IMR-90 (cell line): ENCODE results near the gene IL10. TPM values are rescaled to one million over a fixed set of nuclear protein-coding genes. Genes with fewer than 3 reads are reported as not detected.
A peak's percentile ranks its signal among the peaks of the same experiment; 100 is the strongest.

ENCODE experiments used
- ATAC-seq: fragments of 200-7000 bp; cut with Tn5 transposase; 2 replicates; pipeline ENCODE4 v1.9.1; 2020; ENCODE audit warnings: low read depth, mild to moderate bottlenecking, moderate library complexity
- BruUV-seq: library from RNA; stranded (reverse); fragments of 400-500 nt; replicated peaks from 2 replicates; lab custom pipeline; 2021; lab: Mats Ljungman, UMichigan
- CTCF ChIA-PET: fragments of 300-600 bp; formaldehyde crosslinking; extraction: SDS; loops from one replicate; lab custom pipeline; 2021; ENCODE audit warnings: antibody characterized with exemption; lab: Yijun Ruan, JAX
- POLR2A ChIA-PET: fragments of 300-600 bp; sonication (Branson Sonifier 250); formaldehyde crosslinking; loops from one replicate; lab custom pipeline; 2022; ENCODE audit warnings: antibody characterized with exemption; ENCODE audit not compliant: unreplicated experiment; lab: Charles Lee
- DNase-seq: peaks from one replicate; pipeline ENCODE4 v3.0.0; 2013
- H2AFZ ChIP-seq: replicated peaks from 2 replicates; pipeline ENCODE3; 2013; ENCODE audit warnings: low read length, mild to moderate bottlenecking; ENCODE audit not compliant: poor library complexity
- H2AK5ac ChIP-seq: 2 replicates; pipeline ENCODE4 v1.6.1; 2013; ENCODE audit warnings: low read depth, low read length, inconsistent platforms
- H2AK9ac ChIP-seq: replicated peaks from 2 replicates; pipeline ENCODE3; 2013; ENCODE audit warnings: mild to moderate bottlenecking, low read depth, low read length, moderate library complexity; ENCODE audit not compliant: poor library complexity
- H2BK120ac ChIP-seq: 2 replicates; pipeline ENCODE4 v1.6.1; 2013; ENCODE audit warnings: low read depth, low read length, inconsistent platforms
- H2BK15ac ChIP-seq: 3 replicates; pipeline ENCODE4 v1.6.1; 2013; ENCODE audit warnings: low read depth, low read length, inconsistent platforms
- H2BK20ac ChIP-seq: 2 replicates; pipeline ENCODE4 v1.6.1; 2013; ENCODE audit warnings: low read depth, mild to moderate bottlenecking, inconsistent platforms, low read length, moderate library complexity
- H2BK5ac ChIP-seq: 2 replicates; pipeline ENCODE4 v1.6.1; 2013; ENCODE audit warnings: mild to moderate bottlenecking, low read depth, low read length, inconsistent platforms; ENCODE audit not compliant: poor library complexity, severe bottlenecking
- H3K14ac ChIP-seq: replicated peaks from 2 replicates; pipeline ENCODE4 v1.6.1; 2013; ENCODE audit warnings: low read depth, low read length, inconsistent platforms
- H3K18ac ChIP-seq: 2 replicates; pipeline ENCODE4 v1.6.1; 2013; ENCODE audit warnings: low read depth, low read length, control low read depth
- H3K23ac ChIP-seq: 2 replicates; pipeline ENCODE4 v1.6.1; 2013; ENCODE audit warnings: low read depth, low read length, inconsistent platforms
- H3K27ac ChIP-seq: 2 replicates; pipeline ENCODE4 v1.5.1; 2013; ENCODE audit warnings: mild to moderate bottlenecking, control low read depth, low read length; ENCODE audit not compliant: insufficient read depth
- H3K27me3 ChIP-seq: 2 replicates; pipeline ENCODE4 v1.6.1; 2013; ENCODE audit warnings: low read length; ENCODE audit not compliant: control insufficient read depth, insufficient read depth
- H3K36me3 ChIP-seq: 2 replicates; pipeline ENCODE4 v1.6.1; 2013; ENCODE audit warnings: low read length, mixed read lengths; ENCODE audit not compliant: control insufficient read depth, insufficient read depth
- H3K4ac ChIP-seq: 2 replicates; pipeline ENCODE4 v1.6.1; 2013; ENCODE audit warnings: low read depth, low read length, inconsistent platforms
- H3K4me1 ChIP-seq: 2 replicates; pipeline ENCODE4 v1.6.1; 2013; ENCODE audit warnings: low read length, mixed read lengths; ENCODE audit not compliant: control insufficient read depth, insufficient read depth
- H3K4me2 ChIP-seq: 2 replicates; pipeline ENCODE4 v1.6.1; 2013; ENCODE audit warnings: low read depth, mild to moderate bottlenecking, control low read depth, low read length, moderate library complexity
- H3K4me3 ChIP-seq: 2 replicates; pipeline ENCODE4 v1.5.1; 2013; ENCODE audit warnings: low read depth, mild to moderate bottlenecking, control low read depth, low read length, moderate library complexity; ENCODE audit not compliant: insufficient read depth
- H3K56ac ChIP-seq: 2 replicates; pipeline ENCODE4 v1.6.1; 2013; ENCODE audit warnings: low read length, inconsistent platforms; ENCODE audit not compliant: insufficient read depth; ENCODE audit errors: extremely low read depth
- H3K79me1 ChIP-seq, 2 experiments: 2 replicates each; pipeline ENCODE4 v1.6.1; 2013; ENCODE audit warnings: low read length in 2 of 2, inconsistent platforms in 1 of 2, low read depth in 1 of 2
- H3K9ac ChIP-seq: 2 replicates; pipeline ENCODE4 v1.6.1; 2013; ENCODE audit warnings: low read depth, low read length, control low read depth
- H3K9me1 ChIP-seq: 2 replicates; pipeline ENCODE4 v1.6.1; 2013; ENCODE audit warnings: low read length, inconsistent platforms; ENCODE audit not compliant: insufficient read depth
- H3K9me3 ChIP-seq: 2 replicates; pipeline ENCODE4 v1.6.1; 2013; ENCODE audit warnings: low read length; ENCODE audit not compliant: control insufficient read depth, insufficient read depth
- H4K20me1 ChIP-seq: 2 replicates; pipeline ENCODE4 v1.6.1; 2013; ENCODE audit warnings: low read length, inconsistent platforms; ENCODE audit not compliant: insufficient read depth
- H4K5ac ChIP-seq: 2 replicates; pipeline ENCODE4 v1.6.1; 2013; ENCODE audit warnings: mild to moderate bottlenecking, low read depth, low read length, control low read depth
- H4K8ac ChIP-seq, 2 experiments: 2 replicates each; pipeline ENCODE4 v1.6.1; 2013; ENCODE audit warnings: low read depth in 2 of 2, low read length in 2 of 2, control low read depth in 1 of 2, inconsistent platforms in 1 of 2
- H4K91ac ChIP-seq: 2 replicates; pipeline ENCODE4 v1.6.1; 2013; ENCODE audit warnings: low read depth, low read length, inconsistent platforms; ENCODE audit not compliant: insufficient read depth
- BHLHE40 ChIP-seq: fragments of 150-350 bp; IDR thresholded peaks from 2 replicates; pipeline ENCODE4 v1.6.1; 2016; ENCODE audit warnings: mild to moderate bottlenecking, low read depth, low read length
- CEBPB ChIP-seq: IDR thresholded peaks from 2 replicates; pipeline ENCODE4 v1.6.1; 2012; ENCODE audit warnings: low read depth, low read length, improper control_type of control experiment
- CHD1 ChIP-seq: IDR thresholded peaks from 2 replicates; pipeline ENCODE4 v1.6.1; 2012; ENCODE audit warnings: low read depth, low read length, improper control_type of control experiment
- FOS ChIP-seq: fragments of 150-350 bp; IDR thresholded peaks from 2 replicates; pipeline ENCODE4 v1.6.1; 2016; ENCODE audit warnings: low read depth, low read length
- MAFK ChIP-seq: IDR thresholded peaks from 2 replicates; pipeline ENCODE4 v1.6.1; 2012; ENCODE audit warnings: low read depth, low read length, improper control_type of control experiment
- MAZ ChIP-seq: IDR thresholded peaks from 2 replicates; pipeline ENCODE4 v1.6.1; 2012; ENCODE audit warnings: low read depth, mild to moderate bottlenecking, low read length, improper control_type of control experiment, moderate library complexity, borderline replicate concordance
- MXI1 ChIP-seq: IDR thresholded peaks from 2 replicates; pipeline ENCODE4 v1.6.1; 2012; ENCODE audit warnings: low read depth, mild to moderate bottlenecking, low read length, moderate library complexity, borderline replicate concordance
- NFE2L2 ChIP-seq: fragments of 150-350 bp; IDR thresholded peaks from 2 replicates; pipeline ENCODE4 v1.6.1; 2016; ENCODE audit warnings: low read depth, mild to moderate bottlenecking, low read length
- POLR2A ChIP-seq: IDR thresholded peaks from 2 replicates; pipeline ENCODE4 v1.6.1; 2012; ENCODE audit warnings: mild to moderate bottlenecking, low read depth, low read length
- RAD21 ChIP-seq: IDR thresholded peaks from 2 replicates; pipeline ENCODE4 v1.6.1; 2012; ENCODE audit warnings: low read length, improper control_type of control experiment
- RCOR1 ChIP-seq: IDR thresholded peaks from 2 replicates; pipeline ENCODE4 v1.6.1; 2012; ENCODE audit warnings: mild to moderate bottlenecking, low read length, improper control_type of control experiment; ENCODE audit not compliant: insufficient replicate concordance
- RFX5 ChIP-seq: IDR thresholded peaks from 2 replicates; pipeline ENCODE4 v1.8.0; 2012; ENCODE audit warnings: low read depth, mild to moderate bottlenecking, low read length, moderate library complexity
- SMC3 ChIP-seq: fragments of 150-350 bp; IDR thresholded peaks from 2 replicates; pipeline ENCODE4 v1.6.1; 2016; ENCODE audit warnings: low read depth, mild to moderate bottlenecking, antibody characterized with exemption, low read length, moderate library complexity
- WGBS, 2 experiments: methylation state at CpG; one replicate each; pipeline versions ENCODE4 v1.1.5 to v1.1.7; 2013; ENCODE audit warnings: missing lambda C conversion rate in 2 of 2; ENCODE audit not compliant: insufficient read length in 1 of 2; ENCODE audit errors: extremely low coverage in 2 of 2; 5-methylcytosine and 5-hydroxymethylcytosine counted together
- dilution Hi-C: fragments of 300-500 bp; cut with HindIII; formaldehyde crosslinking; loops from one replicate; pipeline ENCODE4 v1.14.3; 2018; ENCODE audit warnings: low sequenced_read_pairs; ENCODE audit not compliant: unreplicated experiment
- in situ Hi-C: fragments of 300-500 bp; cut with MboI; formaldehyde crosslinking; loops from 3 replicates; pipeline ENCODE4 v1.14.3; 2019; ENCODE audit warnings: low sequenced_read_pairs, inconsistent platforms, mixed read lengths
- intact Hi-C: fragments of 100-400 bp; cut with micrococcal nuclease; formaldehyde crosslinking; loops from 2 replicates; pipeline ENCODE4 v1.10.0; 2022
- polyA plus RNA-seq, 3 experiments: library from polyadenylated mRNA; depleted of rRNA; stranded (reverse); fragments of >200 nt; gene quantifications; 2 replicates each; pipeline ENCODE4 v1.2.3, GENCODE V29; 2012; ENCODE audit warnings: low replicate concordance in 1 of 3
- total RNA-seq: library from RNA; depleted of rRNA; stranded (reverse); fragments of >200 nt; gene quantifications from 2 replicates; pipeline ENCODE4 v1.2.3, GENCODE V29; 2012
- TF ChIP-seq, protein P1 (sequence below): fragments of 150-350 bp; IDR thresholded peaks from 2 replicates; pipeline ENCODE4 v1.6.1; 2016; ENCODE audit warnings: low read depth, mild to moderate bottlenecking, low read length, moderate library complexity, borderline replicate concordance
- TF ChIP-seq, protein P2 (sequence below): conservative IDR thresholded peaks from 2 replicates; pipeline ENCODE4 v1.5.1; 2012; ENCODE audit warnings: mild to moderate bottlenecking, low read depth, low read length, improper control_type of control experiment
- TF ChIP-seq, protein P3 (sequence below): fragments of 150-350 bp; IDR thresholded peaks from 2 replicates; pipeline ENCODE4 v1.6.1; 2017; ENCODE audit warnings: mild to moderate bottlenecking, antibody characterized with exemption, low read length, low read depth

Gene IL10
- total and polyA plus RNA-seq, 2 of the 4 experiments (the other 2 are of a cell fraction) = not detected

DNA sequence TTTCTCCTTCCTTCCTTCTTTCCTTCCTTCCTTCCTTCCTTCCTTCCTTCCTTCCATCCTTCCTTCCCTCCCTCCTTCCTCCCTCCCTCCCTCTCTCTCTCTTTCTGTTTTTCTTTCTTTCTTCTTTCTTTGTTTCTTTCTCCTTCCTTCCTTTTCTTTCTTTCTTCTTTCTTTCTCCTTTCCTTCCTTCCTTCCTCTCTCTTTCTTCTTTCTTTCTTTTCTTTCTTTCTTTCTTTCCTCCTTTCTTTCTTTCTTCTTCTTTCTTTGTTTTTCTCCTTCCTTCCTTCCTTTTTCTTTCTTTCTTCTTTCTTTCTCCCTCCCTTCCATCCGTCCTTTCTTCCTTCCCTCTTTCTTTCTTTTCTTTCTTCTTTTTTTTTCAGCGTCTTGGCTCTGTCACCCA, 19.8 kb downstream of the IL10 start:
- WGBS, 2 experiments = 60% methylated on average over 1 of the region's 2 CpGs; no CpG with 5 or more reads in 1 of the 2 experiments
- Histone ChIP-seq H3K18ac (no peak overlapping the region), H3K14ac (no peak overlapping the region), H3K4me3 (no peak overlapping the region), H2BK15ac (no peak overlapping the region), H3K4me1 (peaks cover 1% of the 10 kb centered on the region; the same call in 1 of the 2 replicates), H3K4ac (peak overlapping the region; percentile 11; the same call in 1 of the 2 replicates), H2AK9ac (no peak overlapping the region), H3K56ac (no peak overlapping the region), H3K36me3 (no peaks in the 10 kb centered on the region), H3K23ac (no peak overlapping the region), H2BK120ac (0 out of 2 replicates have a peak overlapping the region, but pooled peaks have one; percentile 13), H2AK5ac (no peak overlapping the region), H4K20me1 (no peaks in the 10 kb centered on the region), H4K91ac (no peak overlapping the region), H2BK20ac (no peak overlapping the region), H3K9ac (no peak overlapping the region), H2BK5ac (no peak overlapping the region), H2AFZ (no peak overlapping the region), H3K9me3 (no peaks in the 10 kb centered on the region; the same call in 1 of the 2 replicates), H4K5ac (no peak overlapping the region), H3K4me2 (no peak overlapping the region), H3K9me1 (peaks cover 14% of the 10 kb centered on the region), H3K27me3 (no peaks in the 10 kb centered on the region), H3K27ac (no peak overlapping the region), H4K8ac (no peak overlapping the region), H3K79me1 (no peaks in the 10 kb centered on the region)
- dilution Hi-C loops = no loop called here
- BruUV-seq = no TSS peak
- POLR2A ChIA-PET = no interaction called here
- no peak for ATAC-seq
- in situ Hi-C loops = no loop called here
- TF ChIP-seq, protein P1, sequence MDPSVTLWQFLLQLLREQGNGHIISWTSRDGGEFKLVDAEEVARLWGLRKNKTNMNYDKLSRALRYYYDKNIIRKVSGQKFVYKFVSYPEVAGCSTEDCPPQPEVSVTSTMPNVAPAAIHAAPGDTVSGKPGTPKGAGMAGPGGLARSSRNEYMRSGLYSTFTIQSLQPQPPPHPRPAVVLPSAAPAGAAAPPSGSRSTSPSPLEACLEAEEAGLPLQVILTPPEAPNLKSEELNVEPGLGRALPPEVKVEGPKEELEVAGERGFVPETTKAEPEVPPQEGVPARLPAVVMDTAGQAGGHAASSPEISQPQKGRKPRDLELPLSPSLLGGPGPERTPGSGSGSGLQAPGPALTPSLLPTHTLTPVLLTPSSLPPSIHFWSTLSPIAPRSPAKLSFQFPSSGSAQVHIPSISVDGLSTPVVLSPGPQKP = no peak
- TF ChIP-seq RAD21 (no peak), POLR2A (no peak), NFE2L2 (no peak), CEBPB (no peak), SMC3 (no peak), MAFK (no peak), BHLHE40 (no peak), MAZ (no peak), RCOR1 (no peak), CHD1 (no peak), RFX5 (no peak), FOS (no peak), MXI1 (no peak)
- TF ChIP-seq, protein P2, sequence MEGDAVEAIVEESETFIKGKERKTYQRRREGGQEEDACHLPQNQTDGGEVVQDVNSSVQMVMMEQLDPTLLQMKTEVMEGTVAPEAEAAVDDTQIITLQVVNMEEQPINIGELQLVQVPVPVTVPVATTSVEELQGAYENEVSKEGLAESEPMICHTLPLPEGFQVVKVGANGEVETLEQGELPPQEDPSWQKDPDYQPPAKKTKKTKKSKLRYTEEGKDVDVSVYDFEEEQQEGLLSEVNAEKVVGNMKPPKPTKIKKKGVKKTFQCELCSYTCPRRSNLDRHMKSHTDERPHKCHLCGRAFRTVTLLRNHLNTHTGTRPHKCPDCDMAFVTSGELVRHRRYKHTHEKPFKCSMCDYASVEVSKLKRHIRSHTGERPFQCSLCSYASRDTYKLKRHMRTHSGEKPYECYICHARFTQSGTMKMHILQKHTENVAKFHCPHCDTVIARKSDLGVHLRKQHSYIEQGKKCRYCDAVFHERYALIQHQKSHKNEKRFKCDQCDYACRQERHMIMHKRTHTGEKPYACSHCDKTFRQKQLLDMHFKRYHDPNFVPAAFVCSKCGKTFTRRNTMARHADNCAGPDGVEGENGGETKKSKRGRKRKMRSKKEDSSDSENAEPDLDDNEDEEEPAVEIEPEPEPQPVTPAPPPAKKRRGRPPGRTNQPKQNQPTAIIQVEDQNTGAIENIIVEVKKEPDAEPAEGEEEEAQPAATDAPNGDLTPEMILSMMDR = no peak
- TF ChIP-seq, protein P3, sequence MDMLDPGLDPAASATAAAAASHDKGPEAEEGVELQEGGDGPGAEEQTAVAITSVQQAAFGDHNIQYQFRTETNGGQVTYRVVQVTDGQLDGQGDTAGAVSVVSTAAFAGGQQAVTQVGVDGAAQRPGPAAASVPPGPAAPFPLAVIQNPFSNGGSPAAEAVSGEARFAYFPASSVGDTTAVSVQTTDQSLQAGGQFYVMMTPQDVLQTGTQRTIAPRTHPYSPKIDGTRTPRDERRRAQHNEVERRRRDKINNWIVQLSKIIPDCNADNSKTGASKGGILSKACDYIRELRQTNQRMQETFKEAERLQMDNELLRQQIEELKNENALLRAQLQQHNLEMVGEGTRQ = no peak
- intact Hi-C loops = loop anchor here (10.0 kb wide), 1 partner anchor 322 kb away; no protein-coding TSS in a partner anchor
- CTCF ChIA-PET = interaction anchor here (1.3 kb wide), 1 partner anchor 9 kb away, joined by 5 read pairs; no protein-coding TSS in a partner anchor
- no peak for DNase-seq
